ENCODE measurements around the gene ABHD16A.
A peak's percentile ranks its signal among the peaks of the same experiment; 100 is the strongest.

Gene ABHD16A

DNA sequence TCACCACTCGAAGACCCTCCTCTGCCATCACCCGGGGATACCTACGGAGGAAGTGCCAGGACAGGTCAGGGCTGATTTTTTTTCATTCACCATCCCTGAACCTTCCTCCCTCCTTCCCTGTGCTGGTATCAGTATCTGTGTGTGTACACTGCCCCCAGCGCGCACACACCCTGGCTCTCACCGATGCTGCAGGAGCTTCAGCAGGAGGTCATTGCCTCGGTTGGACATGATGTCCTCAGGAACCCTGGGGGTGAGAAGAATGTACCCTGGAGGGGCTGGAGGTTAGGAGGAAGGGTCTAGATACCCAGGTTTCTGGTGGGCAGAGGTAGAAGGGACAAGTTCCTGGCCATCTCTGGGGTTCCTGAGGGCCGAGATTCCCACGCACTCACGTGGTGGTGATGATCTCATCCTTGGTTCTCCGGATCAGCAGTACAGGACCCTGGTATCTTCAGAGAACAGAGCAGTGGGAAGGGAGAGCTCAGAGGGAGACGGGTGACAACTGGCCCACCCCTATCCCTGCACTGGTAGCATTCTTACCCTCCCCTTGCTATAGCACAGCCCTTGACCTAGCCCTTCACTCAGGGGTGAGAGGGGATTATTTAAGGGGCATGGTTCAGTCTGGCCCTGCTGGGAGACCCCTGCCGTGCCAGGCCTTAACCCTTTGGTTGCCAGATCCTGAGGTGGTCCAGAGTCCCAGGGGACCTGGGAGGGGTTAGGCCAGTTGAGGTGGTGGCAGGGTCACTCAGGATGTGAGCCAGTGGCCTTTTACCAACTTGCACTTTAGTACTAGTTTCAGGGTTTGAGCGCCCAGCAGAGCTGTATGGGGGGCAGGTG is 15.0 kb downstream of the ABHD16A start:
- TF ChIP-seq, protein P1, sequence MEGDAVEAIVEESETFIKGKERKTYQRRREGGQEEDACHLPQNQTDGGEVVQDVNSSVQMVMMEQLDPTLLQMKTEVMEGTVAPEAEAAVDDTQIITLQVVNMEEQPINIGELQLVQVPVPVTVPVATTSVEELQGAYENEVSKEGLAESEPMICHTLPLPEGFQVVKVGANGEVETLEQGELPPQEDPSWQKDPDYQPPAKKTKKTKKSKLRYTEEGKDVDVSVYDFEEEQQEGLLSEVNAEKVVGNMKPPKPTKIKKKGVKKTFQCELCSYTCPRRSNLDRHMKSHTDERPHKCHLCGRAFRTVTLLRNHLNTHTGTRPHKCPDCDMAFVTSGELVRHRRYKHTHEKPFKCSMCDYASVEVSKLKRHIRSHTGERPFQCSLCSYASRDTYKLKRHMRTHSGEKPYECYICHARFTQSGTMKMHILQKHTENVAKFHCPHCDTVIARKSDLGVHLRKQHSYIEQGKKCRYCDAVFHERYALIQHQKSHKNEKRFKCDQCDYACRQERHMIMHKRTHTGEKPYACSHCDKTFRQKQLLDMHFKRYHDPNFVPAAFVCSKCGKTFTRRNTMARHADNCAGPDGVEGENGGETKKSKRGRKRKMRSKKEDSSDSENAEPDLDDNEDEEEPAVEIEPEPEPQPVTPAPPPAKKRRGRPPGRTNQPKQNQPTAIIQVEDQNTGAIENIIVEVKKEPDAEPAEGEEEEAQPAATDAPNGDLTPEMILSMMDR (conservative IDR thresholded peaks at IDR 0.05; ENCODE audit: low read depth, low read length) = no peak

DNA sequence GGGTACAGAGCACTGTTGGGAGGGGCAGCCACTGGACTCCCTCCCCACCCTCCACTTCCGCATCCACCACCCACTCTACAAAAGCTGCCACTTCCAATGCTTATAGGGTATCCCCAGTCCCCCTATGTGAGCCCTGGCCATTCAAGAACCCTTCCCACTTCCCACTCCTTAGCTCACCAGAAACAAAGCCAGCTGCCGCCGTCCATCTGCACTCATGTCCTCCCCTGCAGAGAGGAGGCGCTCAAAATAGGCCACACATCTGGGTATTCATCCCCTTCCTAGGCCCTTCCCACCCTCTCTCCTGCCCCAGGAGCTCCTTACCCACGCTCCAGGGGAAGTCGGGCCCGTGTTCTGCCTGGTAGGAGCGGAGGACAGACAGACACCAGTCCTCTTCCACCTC is 15.8 kb downstream of the ABHD16A start:
- TF ChIP-seq, protein P1 (conservative IDR thresholded peaks at IDR 0.05; ENCODE audit: low read depth, low read length) = no peak
- no peak overlapping the region for H3K4me3 ChIP-seq (ENCODE audit: low read depth, low read length)
- no peak for DNase-seq (ENCODE audit: low read depth)

More for the DNA sequence above, 15.0 kb downstream of the ABHD16A start:
- DNase-seq (ENCODE audit: low read depth) = no peak
- no peak overlapping the region for H3K4me3 ChIP-seq (ENCODE audit: low read depth, low read length)

GRCh38 chr6:31686483-31686882 is 16.6 kb downstream of the ABHD16A start:
- DNase-seq (ENCODE audit: low read depth) = no peak
- H3K4me3 ChIP-seq (ENCODE audit: low read depth, low read length) = no peak overlapping the region
- TF ChIP-seq, protein P1 (conservative IDR thresholded peaks at IDR 0.05; ENCODE audit: low read depth, low read length) = no peak

DNA sequence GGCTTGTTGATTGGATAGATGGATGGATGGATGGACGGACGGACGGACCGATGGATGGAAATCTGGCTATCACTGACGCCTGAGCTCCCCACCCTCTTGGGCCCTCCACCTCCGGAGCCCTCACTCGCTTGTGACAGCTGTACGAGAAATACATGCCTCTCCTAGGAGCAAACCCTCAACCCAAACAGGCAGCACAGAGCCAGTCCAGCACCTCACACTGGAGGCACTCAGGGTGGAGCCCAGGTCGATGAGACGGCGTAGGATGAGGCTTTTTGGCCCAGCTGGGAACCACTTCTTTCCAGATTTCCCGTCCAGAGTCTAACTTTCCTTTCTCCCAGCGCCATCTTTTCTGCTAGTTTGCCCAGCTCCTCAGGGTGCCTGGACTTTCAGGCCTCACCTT is 19.5 kb downstream of the ABHD16A start:
- no peak overlapping the region for H3K4me3 ChIP-seq (ENCODE audit: low read depth, low read length)
- no peak for DNase-seq (ENCODE audit: low read depth)
- TF ChIP-seq, protein P1 (conservative IDR thresholded peaks at IDR 0.05; ENCODE audit: low read depth, low read length) = no peak

DNA sequence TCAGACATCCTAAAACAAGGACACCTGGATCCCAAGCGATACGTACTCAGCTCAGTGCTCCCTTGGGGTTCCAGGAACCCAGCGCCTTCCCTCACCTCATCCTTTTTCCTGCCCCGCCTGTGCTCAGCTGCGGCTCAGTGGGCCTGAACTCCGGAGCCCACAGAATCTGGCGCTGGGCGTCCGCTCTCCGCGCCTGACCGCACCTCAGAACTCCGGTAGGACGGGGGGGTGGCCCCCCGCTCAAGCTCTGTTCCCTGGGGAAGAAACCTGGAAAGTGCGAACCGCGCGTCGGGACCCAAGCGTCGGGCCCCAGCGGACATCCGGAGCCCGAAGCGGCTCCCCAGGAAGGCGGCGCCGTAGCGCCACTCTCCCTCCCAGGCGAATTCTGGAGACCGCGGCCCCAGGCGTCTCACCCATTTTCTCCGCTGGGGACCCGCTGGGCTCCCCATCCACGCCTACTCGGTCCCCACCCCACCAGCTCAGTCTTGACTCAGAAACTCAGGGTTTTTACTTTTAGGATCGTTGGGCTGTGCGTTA is 21.9 kb downstream of the ABHD16A start:
- TF ChIP-seq, protein P1 (conservative IDR thresholded peaks at IDR 0.05; ENCODE audit: low read depth, low read length) = no peak
- peak overlapping the region; percentile 61 for H3K4me3 ChIP-seq (ENCODE audit: low read depth, low read length)
- peak; percentile 18 for DNase-seq (ENCODE audit: low read depth)

DNA sequence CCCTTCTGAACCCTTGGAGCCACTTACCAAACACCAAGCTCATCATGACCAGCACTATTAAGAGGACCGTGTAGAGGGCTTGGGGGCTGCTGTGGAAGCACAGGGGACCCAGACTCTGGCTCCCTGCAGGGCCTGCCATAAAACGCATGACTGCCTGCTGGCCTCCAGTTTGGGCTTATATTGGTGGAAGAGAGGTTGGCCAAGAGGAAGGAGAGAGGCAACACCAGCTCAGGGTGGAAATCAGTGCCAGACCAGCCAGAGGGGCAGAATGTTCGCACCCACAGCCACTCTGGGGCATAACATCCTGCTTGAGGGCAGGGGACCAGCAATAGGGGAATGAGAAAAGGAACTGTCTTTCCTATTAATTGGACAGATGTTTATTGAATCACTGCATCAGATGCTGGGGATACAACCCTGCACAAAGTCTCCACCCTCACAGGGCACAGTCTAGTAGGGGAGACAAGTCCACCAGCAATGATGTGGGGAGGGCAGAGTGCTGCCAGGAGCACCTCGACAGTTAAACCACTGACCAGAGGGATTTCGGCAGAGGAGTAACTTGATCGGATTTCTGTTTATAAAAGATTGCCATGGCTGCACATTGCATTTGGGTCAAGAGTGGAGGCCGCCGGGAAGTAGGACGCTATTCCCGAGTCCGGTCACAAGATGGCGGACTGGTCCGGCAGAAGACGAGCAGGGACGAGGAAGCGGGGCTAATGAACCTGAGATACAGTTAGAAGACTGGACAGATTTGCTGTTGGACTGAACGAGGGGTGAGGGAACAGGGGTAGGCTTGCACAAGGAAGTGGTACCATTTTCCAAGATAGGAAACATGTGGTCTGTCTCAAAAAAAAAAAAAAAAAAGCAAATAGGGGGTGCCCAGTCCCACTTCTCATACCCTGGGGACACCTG is 22.6 kb downstream of the ABHD16A start, which contains the start of gene LY6G5C:
Gene LY6G5C (minus strand): TSS at position 842 of the 909 bp plus-strand sequence. CDS start 694 bp downstream, at position 148.
- peak within 1 kb of the TSS; percentile 61 for H3K4me3 ChIP-seq (ENCODE audit: low read depth, low read length)
- TF ChIP-seq, protein P1 (conservative IDR thresholded peaks at IDR 0.05; ENCODE audit: low read depth, low read length) = peak; percentile 86
- DNase-seq (ENCODE audit: low read depth) = peak; percentile 96
